GM10847 (cell line): Measurements from ENCODE around the gene EXOC3.
A peak's percentile ranks its signal among the peaks of the same experiment; 100 is the strongest.

ENCODE experiments used
- POLR2A ChIP-seq: IDR thresholded peaks from 2 replicates; pipeline ENCODE4 v1.6.1; 2011; ENCODE audit not compliant: insufficient read length; ENCODE audit errors: extremely low read depth

The EXOC3 gene

DNA sequence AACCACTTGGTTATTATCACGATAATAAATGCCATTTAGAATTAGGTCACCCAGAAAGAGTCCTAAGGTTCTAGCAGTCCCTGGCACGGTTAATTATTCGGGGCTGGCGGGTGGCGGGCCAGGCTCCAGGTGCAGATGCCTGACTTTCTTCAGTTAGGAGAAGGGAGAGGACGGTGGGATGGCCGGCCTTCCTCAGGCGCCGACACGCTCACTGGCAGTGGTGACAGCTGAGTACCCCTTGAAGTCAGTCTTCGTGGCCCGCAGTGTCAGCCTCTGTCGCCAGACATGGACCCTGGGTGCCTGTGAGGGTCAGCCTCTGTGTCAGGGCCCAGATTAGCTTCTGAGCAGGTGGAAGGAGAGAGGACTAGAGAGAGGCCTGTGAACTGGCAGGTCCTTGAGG lies 21.1 kb upstream of the EXOC3 start:
- no peak for TF ChIP-seq POLR2A

- TF ChIP-seq POLR2A: no peak
Measured at GRCh38 chr5:422323-423232, 20.4 kb upstream of the EXOC3 start.

- TF ChIP-seq POLR2A: no peak
Measured at GRCh38 chr5:423233-423565, 19.8 kb upstream of the EXOC3 start.

DNA sequence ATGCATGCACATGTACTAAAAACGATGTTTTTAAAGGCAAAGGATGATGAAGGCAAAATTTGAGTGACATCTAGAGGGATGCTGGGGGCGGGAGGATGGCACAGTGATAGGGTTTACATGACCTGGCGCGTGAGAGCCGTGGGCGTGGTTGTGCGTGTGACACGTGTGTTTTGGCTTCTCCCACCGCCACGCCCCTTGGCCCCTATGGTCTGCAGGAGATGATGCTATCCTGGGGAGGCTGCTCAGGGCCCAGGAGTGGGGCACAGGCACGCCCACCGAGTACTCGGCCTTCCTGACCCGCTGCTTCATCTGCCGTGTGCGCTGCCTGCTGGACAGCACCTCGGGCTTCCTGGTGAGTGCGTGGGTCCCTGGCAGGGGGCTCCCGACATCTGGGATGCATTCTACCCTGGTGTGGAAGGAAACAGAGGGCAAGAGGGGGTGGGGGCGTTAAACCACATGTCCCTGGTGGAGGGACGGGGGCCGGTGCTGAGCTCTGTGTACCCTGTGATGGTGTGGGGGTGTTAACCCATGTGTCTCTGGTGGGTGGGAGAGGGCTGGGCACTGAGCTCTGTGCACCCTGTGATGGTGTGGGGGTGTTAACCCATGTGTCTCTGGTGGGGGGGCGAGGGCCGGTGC lies 19.2 kb upstream of the EXOC3 start:
- TF ChIP-seq POLR2A: no peak

DNA sequence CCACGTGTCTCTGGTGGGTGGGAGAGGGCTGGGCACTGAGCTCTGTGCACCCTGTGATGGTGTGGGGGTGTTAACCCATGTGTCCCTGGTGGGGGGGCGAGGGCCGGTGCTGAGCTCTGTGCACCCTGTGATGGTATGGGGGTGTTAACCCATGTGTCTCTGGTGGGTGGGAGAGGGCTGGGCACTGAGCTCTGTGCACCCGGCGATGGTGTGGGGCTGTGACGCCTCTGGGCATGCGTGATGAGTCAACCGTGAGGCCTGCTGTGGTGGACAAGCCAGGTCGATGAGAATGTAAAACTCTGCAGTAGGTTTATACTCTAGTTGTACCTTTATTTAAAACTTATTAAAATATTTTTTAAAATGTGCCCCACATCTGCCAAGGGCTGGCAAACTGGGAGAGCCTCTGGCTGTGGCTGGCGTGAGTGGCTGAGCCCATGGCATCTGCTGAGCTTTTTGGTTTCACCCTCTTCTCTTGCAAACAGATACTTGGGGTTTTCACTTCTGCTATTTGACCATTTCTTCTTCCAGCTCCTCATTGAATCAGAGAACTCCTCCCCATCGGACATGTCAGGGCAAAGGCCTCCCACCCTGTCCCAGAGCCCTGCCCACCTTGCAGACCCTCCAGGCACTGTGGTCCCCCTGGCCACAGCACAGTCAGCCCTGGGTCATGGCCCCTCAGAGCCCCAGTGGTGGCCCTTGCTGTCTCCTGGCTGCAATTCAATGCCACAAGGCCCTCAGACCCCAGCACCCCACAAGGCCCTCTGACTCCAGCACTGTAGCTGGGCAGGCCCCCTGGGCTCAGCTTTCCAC lies 18.5 kb upstream of the EXOC3 start:
- peak; percentile 15 for TF ChIP-seq POLR2A

- TF ChIP-seq POLR2A: no peak
Measured at GRCh38 chr5:425714-426113, 17.3 kb upstream of the EXOC3 start.

- TF ChIP-seq POLR2A: no peak
Measured at GRCh38 chr5:426392-426976, 16.5 kb upstream of the EXOC3 start.

GRCh38 chr5:427415-428087 lies 15.4 kb upstream of the EXOC3 start:
- TF ChIP-seq POLR2A: no peak

- no peak for TF ChIP-seq POLR2A
Measured at GRCh38 chr5:428219-428618, 14.8 kb upstream of the EXOC3 start.

- TF ChIP-seq POLR2A: no peak
Measured at GRCh38 chr5:428754-429452, 14.1 kb upstream of the EXOC3 start.

DNA sequence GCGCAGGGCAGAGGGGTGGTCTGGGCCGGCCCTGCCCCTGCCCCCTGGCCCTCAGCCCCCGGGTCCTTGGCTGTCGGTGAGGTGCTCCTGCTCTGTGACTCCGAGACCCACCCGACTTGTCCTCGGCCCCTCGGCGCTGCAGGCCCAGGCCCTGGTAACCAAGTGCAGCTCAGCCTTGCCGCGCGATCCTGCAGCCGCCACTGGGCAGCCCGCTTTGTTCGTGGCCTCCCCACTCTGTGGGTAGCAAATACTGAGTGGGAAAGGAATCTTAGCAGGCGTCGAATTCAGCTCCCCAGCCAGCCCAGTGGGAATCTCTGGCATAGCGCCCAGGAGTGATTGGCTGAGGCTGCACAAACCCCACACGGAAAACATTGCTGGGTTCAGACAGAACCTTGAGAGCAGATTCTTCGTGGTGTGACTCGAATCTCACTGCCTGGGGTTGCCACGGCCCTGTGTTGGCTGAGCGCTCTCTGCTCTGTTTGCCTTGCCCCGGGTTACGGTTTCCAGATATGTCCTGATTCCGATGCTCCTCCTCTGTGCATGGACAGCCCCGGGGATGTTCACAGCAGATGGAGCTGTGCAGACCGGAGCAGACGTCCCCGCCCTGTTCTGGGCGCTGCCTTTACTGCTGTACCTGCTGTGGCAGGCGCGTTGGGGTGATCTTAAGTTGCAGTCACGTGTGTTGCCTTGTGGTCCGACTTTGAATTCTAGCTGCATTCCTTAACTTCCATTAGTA lies 13.4 kb upstream of the EXOC3 start:
- TF ChIP-seq POLR2A: no peak

- TF ChIP-seq POLR2A: no peak
Measured at GRCh38 chr5:430214-430925, 12.6 kb upstream of the EXOC3 start.
